Stimulated activated naive CD8-positive, alpha-beta T cell treated with anti-CD3 and anti-CD28 coated beads, Interleukin-15, amount 100 ng/mL, for 72 hours (primary cell): ENCODE data around the gene ACVR1B.
A peak's percentile ranks its signal among the peaks of the same experiment; 100 is the strongest.
"Not testable (repeated sequence)": the region's sequence is repeated elsewhere in the genome, so short reads cannot be mapped to it uniquely, and the experiment has no call there.

Experiments used
- ATAC-seq: fragments of 150-1000 bp; cut with Tn5 transposase; 2 replicates; pipeline ENCODE4 v1.10.0; 2021; ENCODE audit warnings: mild to moderate bottlenecking, moderate library complexity
- DNase-seq, 2 donors: peaks; one replicate each; pipeline ENCODE4 v3.0.0; 2021 to 2022
- H3K27ac Mint-ChIP-seq, 2 donors: one replicate each; pipeline ENCODE4 v1.8.0; 2022; ENCODE audit warnings: mild to moderate bottlenecking in 2 of 2, mixed read lengths in 2 of 2, moderate library complexity in 2 of 2
- H3K27me3 Mint-ChIP-seq: one replicate; pipeline ENCODE4 v1.8.0; 2022; ENCODE audit warnings: mixed read lengths
- H3K4me1 Mint-ChIP-seq: one replicate; pipeline ENCODE4 v1.8.0; 2022; ENCODE audit warnings: mild to moderate bottlenecking, mixed read lengths
- H3K4me3 Mint-ChIP-seq, 2 donors: one replicate each; pipeline ENCODE4 v1.8.0; 2022; ENCODE audit warnings: mild to moderate bottlenecking in 2 of 2, mixed read lengths in 2 of 2, moderate library complexity in 1 of 2
- H3K9me3 Mint-ChIP-seq, 2 donors: one replicate each; pipeline ENCODE4 v1.8.0; 2022; ENCODE audit warnings: mixed read lengths in 2 of 2

Gene ACVR1B

GRCh38 chr12:51963477-51963876, 12.0 kb downstream of the ACVR1B start:
- ATAC-seq (no peak), DNase-seq (no peak)
- H3K9me3 Mint-ChIP-seq: no peaks in the 10 kb centered on the region
- H3K27ac Mint-ChIP-seq: no peak overlapping the region
- no peaks in the 10 kb centered on the region for H3K27me3 Mint-ChIP-seq
- H3K4me3 Mint-ChIP-seq: no peak overlapping the region
- peaks cover 22% of the 10 kb centered on the region for H3K4me1 Mint-ChIP-seq

GRCh38 chr12:51969643-51970042, 18.1 kb downstream of the ACVR1B start:
- Mint-ChIP-seq H3K4me3 (no peak overlapping the region), H3K4me1 (peaks cover 51% of the 10 kb centered on the region), H3K27me3 (no peaks in the 10 kb centered on the region), H3K27ac (no peak overlapping the region), H3K9me3 (no peaks in the 10 kb centered on the region)
- DNase-seq (no peak), ATAC-seq (no peak)

- Mint-ChIP-seq H3K27ac (peak overlapping the region; percentile 79 to 90), H3K27me3 (no peaks in the 10 kb centered on the region), H3K4me3 (peak overlapping the region; percentile 79 to 86), H3K4me1 (peaks cover 65% of the 10 kb centered on the region), H3K9me3 (no peaks in the 10 kb centered on the region)
- DNase-seq: peak; percentile 63 to 78
- ATAC-seq: peak; percentile 96
Measured at GRCh38 chr12:51970904-51971646, 19.6 kb downstream of the ACVR1B start.

GRCh38 chr12:51971679-51972421, 20.4 kb downstream of the ACVR1B start:
- Mint-ChIP-seq H3K27ac (no peak overlapping the region), H3K4me1 (peaks cover 73% of the 10 kb centered on the region), H3K27me3 (no peaks in the 10 kb centered on the region), H3K4me3 (peak overlapping the region; percentile 68 to 86), H3K9me3 (no peaks in the 10 kb centered on the region)
- ATAC-seq (no peak), DNase-seq (no peak)

- Mint-ChIP-seq H3K27me3 (no peaks in the 10 kb centered on the region), H3K27ac (no peak overlapping the region), H3K4me1 (peaks cover 74% of the 10 kb centered on the region), H3K4me3 (peak overlapping the region; percentile 31 to 50), H3K9me3 (no peaks in the 10 kb centered on the region)
- ATAC-seq: no peak
- no peak for DNase-seq
Measured at GRCh38 chr12:51972422-51972812, 20.9 kb downstream of the ACVR1B start.

- DNase-seq (peak in 1 of 2 donors; percentile 61), ATAC-seq (peak; percentile 62)
- no peaks in the 10 kb centered on the region for H3K27me3 Mint-ChIP-seq
- no peaks in the 10 kb centered on the region for H3K9me3 Mint-ChIP-seq
- H3K4me3 Mint-ChIP-seq: peak overlapping the region; percentile 31 to 50
- peak overlapping the region in 1 of 2 donors; percentile 48 for H3K27ac Mint-ChIP-seq
- H3K4me1 Mint-ChIP-seq: peaks cover 74% of the 10 kb centered on the region
Measured at GRCh38 chr12:51972849-51973273, 21.4 kb downstream of the ACVR1B start.

- Mint-ChIP-seq H3K9me3 (no peaks in the 10 kb centered on the region), H3K4me3 (no peak overlapping the region), H3K4me1 (peaks cover 74% of the 10 kb centered on the region), H3K27me3 (no peaks in the 10 kb centered on the region), H3K27ac (no peak overlapping the region)
- ATAC-seq (no peak), DNase-seq (no peak)
Measured at GRCh38 chr12:51973560-51973959, 22.1 kb downstream of the ACVR1B start.

GRCh38 chr12:51974646-51975045, 23.1 kb downstream of the ACVR1B start:
- ATAC-seq (no peak), DNase-seq (no peak)
- Mint-ChIP-seq H3K4me1 (peaks cover 77% of the 10 kb centered on the region), H3K27me3 (no peaks in the 10 kb centered on the region), H3K27ac (no peak overlapping the region), H3K4me3 (peak overlapping the region in 1 of 2 donors; percentile 11), H3K9me3 (no peaks in the 10 kb centered on the region)

- H3K27ac Mint-ChIP-seq: no peak overlapping the region
- H3K4me3 Mint-ChIP-seq: no peak overlapping the region
- H3K27me3 Mint-ChIP-seq: no peaks in the 10 kb centered on the region
- H3K9me3 Mint-ChIP-seq: no peaks in the 10 kb centered on the region
- peaks cover 77% of the 10 kb centered on the region for H3K4me1 Mint-ChIP-seq
- no peak for ATAC-seq
- DNase-seq: no peak
Measured at GRCh38 chr12:51975196-51975595, 23.7 kb downstream of the ACVR1B start.

GRCh38 chr12:51976376-51977160, 25.1 kb downstream of the ACVR1B start:
- H3K4me1 Mint-ChIP-seq: peaks cover 71% of the 10 kb centered on the region
- no peaks in the 10 kb centered on the region for H3K9me3 Mint-ChIP-seq
- ATAC-seq (no peak), DNase-seq (no peak)
- no peak overlapping the region for H3K27ac Mint-ChIP-seq
- no peaks in the 10 kb centered on the region for H3K27me3 Mint-ChIP-seq
- no peak overlapping the region for H3K4me3 Mint-ChIP-seq

- no peaks in the 10 kb centered on the region for H3K27me3 Mint-ChIP-seq
- no peak overlapping the region for H3K4me3 Mint-ChIP-seq
- ATAC-seq: no peak
- no peak overlapping the region for H3K27ac Mint-ChIP-seq
- peaks cover 63% of the 10 kb centered on the region for H3K4me1 Mint-ChIP-seq
- no peaks in the 10 kb centered on the region for H3K9me3 Mint-ChIP-seq
- DNase-seq: no peak
Measured at GRCh38 chr12:51977320-51977753, 25.8 kb downstream of the ACVR1B start.

- not testable (repeated sequence) for ATAC-seq, H3K4me3 Mint-ChIP-seq, H3K27me3 Mint-ChIP-seq, H3K27ac Mint-ChIP-seq, DNase-seq, H3K9me3 Mint-ChIP-seq
- H3K4me1 Mint-ChIP-seq: peaks cover 43% of the 10 kb centered on the region
Measured at GRCh38 chr12:51979306-51979705, 27.8 kb downstream of the ACVR1B start.

- DNase-seq (peak; percentile 61 to 69), ATAC-seq (peak; percentile 95)
- Mint-ChIP-seq H3K27ac (peak overlapping the region in 1 of 2 donors; percentile 80), H3K27me3 (no peaks in the 10 kb centered on the region), H3K4me1 (peaks cover 34% of the 10 kb centered on the region), H3K9me3 (no peaks in the 10 kb centered on the region), H3K4me3 (no peak overlapping the region)
Measured at GRCh38 chr12:51980051-51980808, 28.7 kb downstream of the ACVR1B start.

- no peak for DNase-seq
- ATAC-seq: no peak
- Mint-ChIP-seq H3K27me3 (no peaks in the 10 kb centered on the region), H3K27ac (no peak overlapping the region), H3K4me1 (peaks cover 29% of the 10 kb centered on the region), H3K9me3 (no peaks in the 10 kb centered on the region), H3K4me3 (no peak overlapping the region)
Measured at GRCh38 chr12:51980809-51981127, 29.3 kb downstream of the ACVR1B start.

- no peak for ATAC-seq
- Mint-ChIP-seq H3K4me3 (no peak overlapping the region), H3K4me1 (peaks cover 13% of the 10 kb centered on the region)
Measured at GRCh38 chr12:51984657-51985056, 33.2 kb downstream of the ACVR1B start.

More at GRCh38 chr12:51984657-51985056, 33.2 kb downstream of the ACVR1B start:
- H3K27me3 Mint-ChIP-seq: no peaks in the 10 kb centered on the region
- H3K27ac Mint-ChIP-seq: no peak overlapping the region
- H3K9me3 Mint-ChIP-seq: no peaks in the 10 kb centered on the region
- no peak for DNase-seq
